NOMO-1 (cell line): ENCODE measurements around the gene SIDT1.

Source experiments
- DNase-seq, 2 experiments: peaks; one replicate each; lab custom pipeline; 2025; ENCODE audit not compliant: unreplicated experiment in 2 of 2; lab: John Stamatoyannopoulos, UW

Gene SIDT1

GRCh38 chr3:113541519-113541918, 9.2 kb downstream of the SIDT1 start:
- no peak for DNase-seq

DNA sequence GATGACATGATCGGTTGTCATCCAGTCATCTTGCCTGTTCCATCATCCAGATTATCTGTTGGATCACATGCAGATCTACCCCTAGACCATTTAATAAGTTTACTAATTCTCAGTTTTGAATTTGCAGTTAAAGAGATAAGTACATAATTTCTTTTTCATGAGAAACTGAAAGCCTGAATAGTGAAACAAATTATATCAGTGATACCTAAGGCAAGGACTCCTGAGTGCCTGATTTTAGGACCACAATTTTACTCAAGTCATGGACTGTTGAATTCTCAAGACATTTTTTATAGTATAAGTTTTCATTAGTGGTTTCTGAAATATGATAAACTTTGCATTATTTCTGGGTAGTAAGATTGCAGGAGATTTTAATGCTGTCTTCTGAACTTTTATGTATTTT, 13.2 kb downstream of the SIDT1 start:
- no peak for DNase-seq

- DNase-seq, result no peak
These were observed 14.1 kb downstream of the SIDT1 start for GRCh38 chr3:113546414-113546893.

DNA sequence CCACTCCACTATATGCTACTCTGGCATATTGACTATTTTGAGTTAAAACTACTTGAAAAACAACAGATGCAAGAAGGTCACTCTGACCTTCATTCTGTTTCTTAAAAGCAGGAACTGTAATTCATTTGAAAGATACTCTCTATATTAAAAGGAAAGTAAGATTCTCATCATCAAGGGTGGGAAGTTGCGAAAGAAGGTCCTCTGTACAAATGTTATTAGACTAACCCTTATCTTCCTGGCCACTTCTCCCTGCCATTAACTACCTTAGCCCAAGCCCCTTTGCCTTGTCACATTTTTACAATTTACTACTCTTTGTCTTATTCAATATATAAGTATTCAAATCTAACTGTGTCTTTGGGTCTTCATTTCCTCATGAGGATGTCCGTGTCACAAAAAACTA, 16.1 kb downstream of the SIDT1 start:
- no peak for DNase-seq

GRCh38 chr3:113551820-113552219, 19.5 kb downstream of the SIDT1 start:
- no peak for DNase-seq

- DNase-seq, result no peak
These were observed 20.5 kb downstream of the SIDT1 start for GRCh38 chr3:113552851-113553250.

DNA sequence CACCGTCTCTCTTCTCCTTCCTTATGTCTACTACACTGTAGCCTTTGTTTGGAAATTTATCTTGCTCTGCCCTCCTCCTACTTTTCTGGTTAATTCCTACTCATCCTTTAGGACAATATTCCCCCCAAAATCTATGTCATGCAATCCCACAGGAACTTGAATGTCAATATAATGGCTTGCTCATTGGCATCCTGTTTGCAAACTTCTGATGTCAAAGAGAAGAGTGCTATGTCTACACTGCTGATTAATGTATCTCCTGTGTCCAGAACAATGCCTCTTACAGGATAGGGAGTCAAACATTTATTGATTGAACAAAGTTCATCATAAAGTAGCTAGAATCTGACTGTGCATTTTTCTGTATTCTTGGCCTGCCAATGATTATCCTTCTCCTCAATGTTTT, 22.8 kb downstream of the SIDT1 start:
- DNase-seq, result no peak

GRCh38 chr3:113556316-113556945, 24.1 kb downstream of the SIDT1 start:
- DNase-seq, result no peak

DNA sequence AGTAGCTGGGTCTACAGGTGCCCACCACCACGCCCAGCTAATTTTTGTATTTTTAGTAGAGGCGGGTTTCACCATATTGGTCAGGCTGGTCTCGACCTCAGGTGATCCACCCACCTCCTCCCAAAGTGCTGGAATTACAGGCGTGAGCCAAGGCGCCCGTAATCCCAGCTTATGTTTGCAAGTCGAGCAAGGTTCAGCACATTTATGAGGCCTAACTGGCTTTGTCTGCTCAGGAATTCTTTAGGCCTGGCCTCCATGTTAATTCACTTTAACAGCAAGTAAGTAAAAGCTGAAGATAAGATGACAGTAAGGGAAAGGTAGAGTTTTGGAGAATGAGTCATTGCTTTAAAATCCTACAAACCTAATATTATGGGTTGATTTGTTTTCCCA, 24.6 kb downstream of the SIDT1 start:
- no peak for DNase-seq

DNA sequence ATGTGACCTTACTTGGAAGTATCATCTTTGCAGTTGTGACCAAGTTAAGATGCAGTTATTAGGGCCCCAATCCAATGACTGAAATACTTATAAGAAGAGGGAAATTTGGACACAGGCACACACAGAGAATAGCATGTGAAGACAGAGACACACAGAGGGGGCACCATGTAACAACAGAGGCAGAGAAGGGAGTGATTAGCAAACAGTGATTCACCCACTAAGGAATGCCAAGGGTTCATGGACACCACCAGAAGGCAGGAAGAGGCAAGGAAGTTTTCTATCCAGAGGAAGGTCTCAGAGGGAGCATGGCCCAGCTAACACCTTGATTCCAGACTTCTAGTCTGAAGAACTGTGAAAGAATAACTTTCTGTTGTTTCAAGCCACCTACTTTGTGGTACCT, 25.0 kb downstream of the SIDT1 start:
- no peak for DNase-seq

DNA sequence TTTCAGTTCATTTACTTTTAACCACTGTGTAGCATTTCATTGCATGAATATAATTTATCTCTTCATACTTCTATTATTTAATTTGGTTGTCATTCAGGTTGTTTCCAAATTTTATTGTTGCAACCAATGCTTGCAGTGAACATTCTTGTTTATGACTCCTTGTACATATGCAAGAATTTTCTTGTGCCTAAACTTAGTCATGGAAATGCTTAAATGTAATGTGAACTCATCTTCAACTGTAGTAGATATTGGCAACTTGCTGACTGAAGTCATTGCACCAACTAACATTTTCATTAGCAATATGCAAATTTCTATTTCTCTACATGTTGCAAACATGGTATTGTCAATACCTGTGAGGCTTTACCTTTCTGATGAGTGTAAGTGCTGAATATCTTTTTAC, 26.7 kb downstream of the SIDT1 start:
- no peak for DNase-seq

GRCh38 chr3:113560271-113560670, 27.9 kb downstream of the SIDT1 start:
- DNase-seq, result no peak

DNA sequence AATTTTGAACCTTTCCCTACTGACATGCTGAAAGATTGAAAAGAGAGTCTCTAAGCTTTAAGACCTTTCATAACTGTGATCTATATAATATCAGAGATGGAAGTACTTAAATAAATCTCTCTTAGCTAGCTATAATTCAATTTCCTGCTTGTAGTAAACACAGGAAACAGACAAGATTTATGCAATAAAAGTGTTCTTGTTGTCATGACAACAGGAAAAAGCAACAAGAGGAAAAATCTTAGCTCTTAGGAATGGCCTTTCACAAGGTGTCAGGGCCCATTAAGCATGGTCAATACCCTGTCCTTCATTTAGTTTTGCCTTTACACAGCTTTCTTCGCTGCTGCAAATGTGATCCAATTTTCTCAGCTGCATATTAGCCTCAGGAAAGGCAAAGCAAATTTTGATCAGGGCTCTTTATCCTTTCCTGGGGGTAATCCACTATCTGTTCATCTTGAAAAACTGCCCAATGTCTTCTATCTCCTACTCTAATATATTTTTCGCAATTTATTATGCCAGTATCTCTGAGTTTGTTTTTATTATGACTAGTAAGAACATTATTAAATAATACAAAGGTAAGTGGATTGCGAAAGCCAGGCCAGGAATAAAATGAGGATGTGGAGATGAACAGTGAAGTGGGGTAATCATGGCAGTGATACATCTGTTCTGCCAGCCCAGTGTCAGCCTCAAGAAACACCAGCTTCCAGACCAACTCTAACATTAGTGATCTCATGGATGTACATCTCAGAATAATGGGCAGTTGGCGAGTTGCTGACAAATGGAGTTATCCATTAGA, 28.7 kb downstream of the SIDT1 start:
- DNase-seq, result no peak

GRCh38 chr3:113565555-113565954, 33.2 kb downstream of the SIDT1 start:
- no peak for DNase-seq

GRCh38 chr3:113570158-113570557, 37.8 kb downstream of the SIDT1 start:
- no peak for DNase-seq

GRCh38 chr3:113571360-113571759, 39.0 kb downstream of the SIDT1 start:
- no peak for DNase-seq

- DNase-seq, result no peak
These were observed 41.4 kb downstream of the SIDT1 start for GRCh38 chr3:113573728-113574127.

- DNase-seq, result no peak
These were observed 41.9 kb downstream of the SIDT1 start for GRCh38 chr3:113574213-113574612.

- DNase-seq, result no peak
These were observed 42.9 kb downstream of the SIDT1 start for GRCh38 chr3:113575206-113575605.

- no peak for DNase-seq
These were observed 52.9 kb downstream of the SIDT1 start for GRCh38 chr3:113585228-113585627.

- DNase-seq, result no peak
These were observed 53.4 kb downstream of the SIDT1 start for GRCh38 chr3:113585720-113586119.

GRCh38 chr3:113588806-113589205, 56.5 kb downstream of the SIDT1 start:
- DNase-seq, result no peak
